Inflammatory macrophage treated with lipopolysaccharide for 4 hours (primary cell): ENCODE data around the gene NGDN.
"Not testable (repeated sequence)": the region's sequence is repeated elsewhere in the genome, so short reads cannot be mapped to it uniquely, and the experiment has no call there.

ENCODE experiments used
- DNase-seq: peaks from one replicate; pipeline ENCODE4 v3.0.0-alpha.2; 2020

The NGDN gene

GRCh38 chr14:23469127-23469905 lies at the start of gene NGDN:
Gene NGDN, plus strand, starts transcription at chr14:23469703. Its CDS starts 13 bp downstream, at chr14:23469716.
- DNase-seq: peak; percentile 100

GRCh38 chr14:23421594-23421993 lies 47.9 kb upstream of the NGDN start:
- DNase-seq: no peak

- no peak for DNase-seq
Measured at GRCh38 chr14:23423657-23424056, 45.8 kb upstream of the NGDN start.

GRCh38 chr14:23425169-23425568 lies 44.3 kb upstream of the NGDN start:
- DNase-seq: no peak

GRCh38 chr14:23425798-23426197 lies 43.7 kb upstream of the NGDN start:
- DNase-seq: not testable (repeated sequence)

- DNase-seq: no peak
Measured at GRCh38 chr14:23428686-23429495, 40.6 kb upstream of the NGDN start.

- no peak for DNase-seq
Measured at GRCh38 chr14:23430016-23430722, 39.3 kb upstream of the NGDN start.

- DNase-seq: no peak
Measured at GRCh38 chr14:23430723-23431085, 38.8 kb upstream of the NGDN start.

- no peak for DNase-seq
Measured at GRCh38 chr14:23431486-23431885, 38.0 kb upstream of the NGDN start.

- DNase-seq: no peak
Measured at GRCh38 chr14:23432102-23432925, 37.2 kb upstream of the NGDN start.

- no peak for DNase-seq
Measured at GRCh38 chr14:23432946-23433345, 36.6 kb upstream of the NGDN start.

GRCh38 chr14:23433457-23433856 lies 36.0 kb upstream of the NGDN start:
- DNase-seq: no peak

GRCh38 chr14:23434488-23435222 lies 34.8 kb upstream of the NGDN start:
- no peak for DNase-seq

- DNase-seq: no peak
Measured at GRCh38 chr14:23435543-23436326, 33.8 kb upstream of the NGDN start, which contains the start of gene MYH7. Gene MYH7, minus strand, starts transcription at chr14:23435660. Its CDS starts 1,928 bp downstream, at chr14:23433732.

GRCh38 chr14:23436327-23437132 lies 33.0 kb upstream of the NGDN start:
- no peak for DNase-seq

- no peak for DNase-seq
Measured at GRCh38 chr14:23437133-23438100, 32.1 kb upstream of the NGDN start.

GRCh38 chr14:23438101-23438971 lies 31.2 kb upstream of the NGDN start:
- DNase-seq: no peak
